SKM-1 (cell line): ENCODE data around the gene OTUD3.
"Not testable (repeated sequence)": the region's sequence is repeated elsewhere in the genome, so short reads cannot be mapped to it uniquely, and the experiment has no call there.

Experiments used
- DNase-seq: peaks from one replicate; lab custom pipeline; 2025; ENCODE audit not compliant: unreplicated experiment; lab: John Stamatoyannopoulos, UW

The OTUD3 gene, protein sequence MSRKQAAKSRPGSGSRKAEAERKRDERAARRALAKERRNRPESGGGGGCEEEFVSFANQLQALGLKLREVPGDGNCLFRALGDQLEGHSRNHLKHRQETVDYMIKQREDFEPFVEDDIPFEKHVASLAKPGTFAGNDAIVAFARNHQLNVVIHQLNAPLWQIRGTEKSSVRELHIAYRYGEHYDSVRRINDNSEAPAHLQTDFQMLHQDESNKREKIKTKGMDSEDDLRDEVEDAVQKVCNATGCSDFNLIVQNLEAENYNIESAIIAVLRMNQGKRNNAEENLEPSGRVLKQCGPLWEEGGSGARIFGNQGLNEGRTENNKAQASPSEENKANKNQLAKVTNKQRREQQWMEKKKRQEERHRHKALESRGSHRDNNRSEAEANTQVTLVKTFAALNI

DNA sequence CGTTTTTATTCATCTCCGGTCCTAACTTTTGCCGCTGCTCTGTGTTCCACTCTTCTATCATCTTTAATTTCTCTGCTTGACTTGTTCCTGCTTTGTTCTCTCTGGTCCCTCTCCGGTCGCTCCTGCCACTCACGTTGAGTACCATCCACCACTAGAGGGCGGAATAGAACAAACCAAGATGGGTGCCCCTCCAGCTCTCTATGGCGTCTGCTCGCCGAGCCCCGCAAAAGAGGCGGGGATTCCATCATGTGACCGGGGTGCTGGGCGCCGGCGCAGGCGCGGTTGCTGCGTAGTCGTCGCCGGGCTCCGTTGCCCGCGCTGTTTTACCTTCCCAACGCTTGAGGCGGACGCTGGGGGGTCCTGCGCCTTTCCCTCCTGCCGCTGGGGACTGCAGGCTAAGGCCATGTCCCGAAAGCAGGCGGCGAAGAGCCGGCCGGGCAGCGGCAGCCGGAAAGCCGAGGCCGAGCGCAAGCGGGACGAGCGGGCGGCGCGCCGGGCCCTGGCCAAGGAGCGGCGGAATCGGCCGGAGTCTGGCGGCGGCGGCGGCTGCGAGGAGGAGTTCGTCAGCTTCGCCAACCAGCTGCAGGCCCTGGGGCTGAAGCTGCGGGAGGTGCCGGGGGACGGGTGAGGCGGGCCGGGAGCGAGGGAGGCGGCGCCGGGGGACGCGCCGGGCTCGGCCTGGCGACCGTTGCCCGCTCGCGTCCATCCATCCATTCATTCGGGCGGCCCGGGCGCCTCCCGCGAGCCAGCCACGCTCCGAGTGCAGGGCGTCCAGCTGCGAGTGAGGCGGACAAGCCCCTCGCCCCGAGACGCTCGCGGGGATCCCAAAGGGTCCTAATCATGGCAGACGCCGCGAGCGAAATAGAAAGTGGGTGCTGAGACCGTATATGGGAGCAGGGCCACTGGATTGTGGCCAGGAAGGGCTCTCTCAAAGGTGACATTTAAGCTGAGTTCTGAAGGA lies at the start of gene OTUD3:
Gene OTUD3 (plus strand): TSS at position 285 of the 961 bp plus-strand sequence. CDS start 119 bp downstream, at position 404.
- DNase-seq = peak; percentile 97

DNA sequence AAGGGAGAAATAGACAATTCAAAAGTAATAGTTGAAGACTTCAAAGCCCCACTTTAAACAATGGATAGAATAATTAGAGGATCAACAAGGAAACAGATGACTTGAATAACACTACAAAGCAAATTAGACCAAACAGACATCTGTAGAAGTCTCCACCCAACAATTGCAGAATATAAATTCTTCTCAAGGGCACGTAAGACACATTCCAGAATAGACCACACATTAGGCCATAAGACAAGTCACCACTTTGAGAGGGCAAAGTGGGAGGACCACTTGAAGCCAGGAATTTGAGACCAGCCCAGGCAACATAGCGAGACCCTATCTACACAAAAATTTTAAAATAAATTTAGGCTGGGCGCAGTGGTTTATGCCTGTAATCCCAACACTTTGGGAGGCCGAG lies 46.6 kb upstream of the OTUD3 start:
- no peak for DNase-seq

DNA sequence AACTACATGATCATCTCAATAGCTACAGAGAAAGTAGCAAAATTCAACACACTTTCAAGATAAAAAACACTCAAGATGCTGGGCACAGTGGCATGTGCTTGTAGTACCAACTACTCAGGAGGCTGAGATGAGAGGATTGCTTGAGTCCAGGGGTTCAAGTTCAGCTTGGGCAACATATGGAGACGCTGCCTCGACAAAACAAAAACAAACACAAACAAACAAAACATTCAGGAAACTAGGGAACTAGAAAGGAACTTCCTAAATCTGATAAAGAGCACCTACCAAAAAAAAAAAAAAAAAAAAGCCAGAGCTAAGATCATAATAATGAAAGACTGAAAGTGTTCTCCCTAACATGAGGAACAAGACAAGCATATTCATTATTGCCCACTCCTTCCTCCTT lies 44.3 kb upstream of the OTUD3 start:
- DNase-seq = no peak

DNA sequence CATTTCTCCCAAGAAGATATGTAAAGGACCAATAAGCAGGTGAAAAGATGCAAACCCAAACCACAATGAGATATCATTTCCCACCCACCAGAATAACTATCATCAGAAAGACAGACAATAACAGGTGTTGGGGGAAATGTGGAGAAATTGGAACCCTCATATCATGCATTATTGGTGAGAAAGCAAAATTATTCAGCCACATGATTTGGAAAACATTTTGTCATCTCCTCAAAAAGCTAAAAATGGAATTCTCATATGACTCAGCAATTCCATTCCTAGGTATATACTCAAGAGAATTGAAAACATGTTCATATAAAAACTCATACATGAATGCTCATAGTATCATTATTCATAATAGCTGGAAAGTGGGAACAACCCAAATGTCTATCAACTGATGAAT lies 42.0 kb upstream of the OTUD3 start:
- no peak for DNase-seq

DNA sequence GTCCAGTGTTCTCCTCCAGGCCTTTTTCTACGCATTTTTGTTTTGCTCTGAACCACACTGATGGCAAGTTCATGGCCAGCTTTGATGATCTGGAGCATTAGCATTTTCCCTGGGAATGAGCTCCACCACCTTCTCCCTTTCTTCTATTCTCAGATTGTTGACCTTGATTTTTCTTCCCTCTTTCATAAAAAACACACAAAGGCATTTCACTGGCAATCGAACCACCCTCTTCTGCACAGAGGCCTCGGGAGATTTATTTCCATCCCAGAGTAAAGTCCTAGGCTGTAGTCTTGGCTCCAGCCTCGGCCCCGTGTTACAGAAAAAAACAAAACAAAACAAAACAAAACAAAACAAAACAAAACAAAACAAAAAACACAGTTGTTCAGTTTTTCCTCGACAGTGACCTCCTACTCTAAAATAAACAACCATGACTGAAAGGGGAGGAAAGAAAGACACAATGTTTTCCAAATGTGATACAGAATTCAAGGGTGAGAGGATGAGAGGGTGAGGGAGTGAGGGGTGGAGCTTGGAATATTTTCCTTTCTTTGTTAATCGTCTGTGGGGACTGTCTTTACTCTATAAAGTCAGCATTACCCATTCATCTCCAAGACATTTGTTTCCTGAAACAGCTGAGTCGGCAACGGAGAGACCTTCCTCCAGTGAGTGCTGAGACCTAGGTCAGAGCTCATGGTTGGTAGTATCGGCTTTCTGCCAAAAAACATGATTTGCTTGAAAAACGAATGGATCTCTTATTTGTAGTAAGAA lies 37.3 kb upstream of the OTUD3 start:
- DNase-seq = no peak

DNA sequence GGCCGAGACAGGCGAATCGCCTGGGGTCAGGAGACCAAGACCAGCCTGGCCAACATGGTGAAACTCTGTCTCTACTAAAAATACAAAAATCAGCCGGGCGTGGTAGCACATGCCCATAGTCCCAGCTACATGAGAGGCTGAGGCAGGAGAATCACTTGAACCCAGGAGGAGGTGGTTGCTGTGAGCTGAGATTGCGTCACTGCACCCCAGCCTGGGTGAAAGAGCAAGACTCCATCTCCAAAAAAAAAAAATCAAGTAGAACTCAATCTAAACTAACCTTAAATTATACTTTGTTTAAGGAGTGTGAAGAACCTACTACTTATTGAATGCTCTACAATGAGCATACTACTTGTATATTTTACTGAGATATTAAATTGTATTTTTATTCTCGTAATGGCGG lies 36.6 kb upstream of the OTUD3 start:
- DNase-seq = no peak

DNA sequence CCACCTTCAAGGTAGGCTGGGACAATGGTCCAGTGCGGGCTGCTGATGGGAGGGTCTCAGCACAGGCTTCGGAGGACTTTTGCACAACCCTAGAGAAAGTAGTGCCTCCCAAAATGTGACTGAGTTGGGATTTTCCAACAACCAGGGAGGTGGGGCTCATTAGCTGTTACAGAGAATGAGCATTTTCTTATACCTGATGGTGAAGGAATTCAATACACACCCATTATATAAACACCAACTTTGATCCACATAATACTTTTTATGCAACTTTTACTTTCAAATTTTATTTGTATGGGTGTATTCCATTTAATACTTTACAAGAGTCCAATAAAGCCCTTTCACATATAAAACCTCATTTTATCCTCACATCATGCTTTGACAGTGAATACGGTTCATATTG lies 35.9 kb upstream of the OTUD3 start:
- no peak for DNase-seq

DNA sequence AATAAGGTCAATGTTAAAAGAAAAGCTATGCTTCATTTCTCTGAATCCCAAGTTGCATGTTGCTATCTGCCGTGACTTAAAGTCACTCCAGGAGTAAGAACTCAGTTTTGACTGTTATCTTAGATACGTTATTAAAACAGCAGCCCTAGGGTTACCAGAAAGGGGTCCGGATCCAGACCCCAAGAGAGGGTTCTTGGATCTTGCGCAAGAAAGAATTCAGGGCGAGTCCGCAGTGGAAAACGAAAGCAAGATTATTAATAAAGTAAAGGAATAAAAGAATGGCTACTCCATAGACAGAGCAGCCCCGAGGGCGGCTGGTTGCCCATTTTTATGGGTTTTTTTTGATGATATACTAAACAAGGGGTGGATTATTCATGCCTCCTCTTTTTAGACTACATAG lies 34.9 kb upstream of the OTUD3 start:
- not testable (repeated sequence) for DNase-seq

DNA sequence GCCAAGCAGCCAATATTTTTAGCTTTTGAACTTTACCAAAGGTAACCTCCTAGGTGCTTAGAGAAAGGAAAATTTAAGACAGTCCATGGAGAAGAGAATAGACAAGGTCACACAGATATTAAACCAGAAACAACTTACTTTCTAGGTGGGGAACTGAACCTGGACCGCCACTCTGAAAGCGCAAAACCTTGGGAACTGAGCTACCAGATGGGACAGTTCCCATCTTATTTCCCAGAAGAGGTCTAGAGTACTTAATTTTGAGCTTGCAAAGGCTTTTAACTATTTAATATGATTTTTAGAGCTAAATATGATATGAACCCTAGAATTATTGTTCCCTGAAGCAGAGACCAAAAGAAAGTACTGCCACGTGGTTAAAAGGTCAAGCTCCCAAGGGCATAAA lies 32.9 kb upstream of the OTUD3 start:
- DNase-seq = not testable (repeated sequence)

DNA sequence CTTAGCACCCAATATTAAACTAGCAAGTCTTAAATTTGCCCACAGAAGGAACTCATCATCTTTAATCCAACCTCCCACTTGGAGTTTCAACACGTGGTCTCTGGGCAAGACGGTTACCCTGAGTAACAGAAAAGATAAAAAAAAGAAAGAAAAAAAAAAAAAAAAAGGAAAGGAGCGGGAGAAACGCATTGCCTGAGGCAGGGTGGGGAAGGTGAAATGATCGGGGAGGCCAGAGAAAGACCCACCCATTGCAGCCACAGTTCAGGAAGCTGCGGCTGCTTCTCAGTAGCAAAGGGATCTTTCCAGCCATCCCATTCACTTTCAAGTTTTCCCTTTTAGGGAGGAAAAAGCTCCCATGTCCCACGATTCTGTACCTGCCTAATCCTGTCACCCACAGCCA lies 32.0 kb upstream of the OTUD3 start:
- no peak for DNase-seq

DNA sequence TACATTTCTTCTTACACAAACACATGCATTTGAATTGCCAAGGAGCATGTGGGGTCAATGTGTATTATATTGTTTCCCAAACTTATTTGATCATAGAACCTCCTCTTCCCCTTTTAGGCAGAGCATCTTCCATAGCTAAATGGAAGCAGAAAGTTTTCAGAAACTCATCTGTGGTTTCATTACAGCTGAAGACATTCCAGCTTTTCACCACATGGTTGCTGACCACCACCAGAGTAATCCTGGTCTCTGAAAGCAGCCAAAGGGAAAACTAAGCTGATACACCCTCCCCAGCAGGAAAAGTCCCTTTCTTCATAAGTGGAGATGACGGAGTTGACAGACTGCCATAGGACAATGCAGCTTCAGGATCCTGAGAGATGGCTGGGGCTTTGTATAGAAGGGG lies 30.2 kb upstream of the OTUD3 start:
- no peak for DNase-seq

DNA sequence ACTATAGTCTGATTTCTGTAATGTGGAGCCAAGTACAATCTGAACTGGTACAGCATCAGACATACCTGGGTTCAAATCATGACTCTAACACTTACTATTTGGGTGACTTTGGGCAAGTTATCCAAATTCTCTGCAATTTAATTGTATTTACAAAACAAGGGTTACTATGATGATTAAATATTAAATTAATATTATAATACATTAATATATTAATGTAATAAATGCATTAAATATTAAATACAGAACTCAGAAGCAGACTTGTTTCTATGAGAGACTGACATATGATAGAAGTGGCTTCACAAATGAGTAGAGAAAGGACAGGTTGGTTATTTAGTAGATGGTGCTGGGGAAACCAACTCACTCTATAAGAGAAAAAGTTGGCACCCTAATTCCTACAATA lies 27.3 kb upstream of the OTUD3 start:
- DNase-seq = no peak

DNA sequence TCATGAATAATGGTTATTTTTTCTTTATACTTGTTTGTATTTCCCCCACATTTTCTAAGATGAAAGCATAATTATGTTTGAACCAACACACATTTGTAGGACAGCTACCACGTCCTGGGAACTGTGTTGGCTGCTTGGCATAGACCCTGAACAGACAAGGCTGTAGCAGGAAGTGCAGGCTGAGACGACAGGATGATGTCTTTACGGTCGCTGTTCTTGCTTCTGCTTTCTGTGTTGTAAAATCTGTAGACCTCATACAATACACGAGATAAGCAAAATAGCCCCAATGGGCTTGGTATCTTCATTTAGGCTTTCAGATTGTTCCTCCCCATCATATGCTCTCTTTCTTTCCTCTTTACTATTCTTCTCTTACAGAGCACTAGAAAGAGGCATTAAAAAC lies 23.3 kb upstream of the OTUD3 start:
- DNase-seq = no peak

DNA sequence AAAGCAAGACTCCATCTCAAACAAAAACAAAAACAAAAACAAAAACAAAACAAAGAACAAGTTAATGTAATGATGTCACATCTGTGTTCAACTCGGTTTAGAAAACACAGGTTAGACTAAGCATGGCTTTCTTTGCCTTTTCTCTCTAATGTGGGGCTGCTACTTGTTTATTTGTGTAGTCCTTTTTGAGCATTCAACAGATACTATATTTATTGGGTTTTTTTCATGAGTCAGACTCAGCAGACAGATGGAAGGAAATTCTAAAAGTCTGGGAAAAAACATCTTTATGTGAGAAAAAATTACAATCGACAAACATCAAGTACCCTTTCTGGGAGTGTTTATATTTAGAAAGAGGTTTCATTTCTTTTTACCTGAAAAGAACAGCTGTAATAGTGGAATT lies 22.3 kb upstream of the OTUD3 start:
- no peak for DNase-seq

DNA sequence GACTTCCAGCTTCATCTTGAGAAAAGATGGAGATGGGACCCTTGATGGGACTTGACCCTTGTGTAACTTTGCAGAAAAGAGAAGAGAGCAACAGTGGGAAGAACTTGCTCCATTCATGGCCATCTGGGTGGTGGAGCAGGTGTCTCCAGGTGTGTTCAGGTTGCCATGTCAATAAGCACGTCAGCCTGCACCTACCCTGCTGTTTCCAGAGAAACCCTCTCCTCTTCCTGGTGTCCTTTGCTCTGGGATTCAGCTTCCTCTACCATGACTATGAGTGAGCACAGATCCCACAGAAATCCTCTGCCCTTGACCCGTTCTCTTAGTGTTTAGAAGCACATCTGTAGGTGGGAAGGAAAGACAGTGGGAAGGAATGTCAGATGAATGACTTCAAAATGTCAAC lies 21.8 kb upstream of the OTUD3 start:
- no peak for DNase-seq

DNA sequence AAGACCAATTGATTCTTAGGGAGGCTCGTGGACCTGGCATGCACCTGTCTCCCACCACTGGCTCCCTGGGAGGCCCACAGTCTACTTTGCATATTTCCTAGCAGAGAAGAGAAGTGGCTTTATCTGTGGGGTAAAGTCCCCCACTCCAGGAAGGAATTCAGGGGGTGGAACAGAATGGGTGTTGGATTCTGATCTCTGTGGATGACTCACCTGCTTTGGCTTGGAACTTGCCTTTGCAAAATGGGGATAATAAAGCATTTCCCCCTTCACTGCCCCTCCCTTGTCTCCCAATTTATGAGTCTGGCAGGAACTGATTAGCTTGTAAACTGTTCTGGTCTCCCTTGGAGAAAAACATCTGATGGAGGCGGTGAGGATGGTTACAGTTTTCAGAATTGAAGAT lies 21.2 kb upstream of the OTUD3 start:
- no peak for DNase-seq

DNA sequence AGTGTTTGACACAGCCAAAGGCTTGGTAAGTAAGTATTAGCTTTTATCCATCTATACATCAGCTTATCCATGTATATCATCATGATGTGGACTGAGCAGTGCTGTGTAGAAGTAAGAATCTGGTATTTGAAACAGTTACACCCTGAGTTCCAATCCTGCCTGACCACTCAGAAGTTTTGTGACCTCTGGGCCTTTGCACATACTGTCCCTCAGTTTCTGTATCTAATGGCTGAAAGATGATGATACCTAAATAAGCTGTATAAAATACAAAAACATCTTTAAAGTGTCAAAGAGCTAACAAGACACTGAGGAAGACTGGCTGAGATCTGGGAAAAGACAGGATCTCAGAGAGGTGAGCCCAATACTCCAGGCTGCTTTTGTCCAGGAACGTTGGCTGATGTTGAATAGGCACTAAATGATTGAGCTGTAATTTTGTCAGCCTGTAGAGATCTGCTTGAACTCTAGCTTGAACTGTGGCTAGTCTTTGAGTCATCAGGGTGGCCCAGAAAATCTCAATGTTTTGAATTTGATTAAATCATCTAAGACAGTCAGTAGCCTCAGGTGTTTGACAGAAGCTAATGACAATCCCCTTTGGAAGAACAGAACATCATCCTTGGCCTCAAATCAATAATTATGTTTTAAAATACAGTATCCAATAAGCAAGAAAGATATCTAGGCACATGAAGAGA lies 20.2 kb upstream of the OTUD3 start:
- no peak for DNase-seq

DNA sequence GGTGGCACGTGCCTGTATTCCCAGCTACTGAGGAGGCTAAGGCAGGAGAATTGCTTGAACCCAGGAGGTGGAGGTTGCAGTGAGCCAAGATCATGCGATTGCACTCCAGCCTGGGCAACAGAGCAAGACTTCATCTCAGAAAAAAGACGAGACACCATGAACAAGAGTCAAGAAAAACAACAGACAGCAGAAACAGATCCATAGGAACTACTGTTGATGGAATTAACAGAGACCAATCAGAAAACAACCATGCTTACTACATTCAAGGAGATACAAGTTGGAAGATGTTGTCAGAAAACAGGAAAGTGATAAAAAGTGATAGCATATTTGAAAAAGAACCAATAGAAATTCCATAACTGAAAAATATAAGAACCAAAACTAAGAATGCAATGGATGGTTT lies 19.3 kb upstream of the OTUD3 start:
- DNase-seq = no peak

DNA sequence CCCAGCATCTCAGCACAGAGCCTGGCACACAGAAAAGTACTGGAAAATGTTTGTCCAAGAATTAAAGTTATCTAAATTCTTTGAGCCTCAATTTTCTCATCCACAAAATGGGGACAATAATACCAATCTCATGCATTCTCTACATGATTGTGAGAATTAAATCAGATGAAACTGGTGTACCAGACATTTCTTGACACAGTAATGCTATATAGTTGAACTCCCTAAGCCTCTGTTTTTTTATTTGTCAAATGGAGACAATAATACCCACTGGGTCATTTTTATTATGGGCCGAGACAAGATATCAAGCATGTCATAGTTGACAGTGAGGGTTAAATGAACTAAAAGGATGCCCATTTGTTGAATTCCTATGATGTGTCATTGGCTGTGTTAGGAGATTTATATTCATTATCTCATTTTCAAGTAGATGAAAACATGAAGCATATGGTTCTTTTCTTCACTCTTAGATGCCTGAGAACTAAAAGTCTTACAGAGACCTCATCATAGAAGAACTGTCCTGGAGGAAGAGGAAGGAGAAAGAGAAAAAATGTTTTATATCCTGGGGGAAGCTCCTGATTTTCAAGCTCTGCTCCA lies 17.5 kb upstream of the OTUD3 start:
- no peak for DNase-seq

DNA sequence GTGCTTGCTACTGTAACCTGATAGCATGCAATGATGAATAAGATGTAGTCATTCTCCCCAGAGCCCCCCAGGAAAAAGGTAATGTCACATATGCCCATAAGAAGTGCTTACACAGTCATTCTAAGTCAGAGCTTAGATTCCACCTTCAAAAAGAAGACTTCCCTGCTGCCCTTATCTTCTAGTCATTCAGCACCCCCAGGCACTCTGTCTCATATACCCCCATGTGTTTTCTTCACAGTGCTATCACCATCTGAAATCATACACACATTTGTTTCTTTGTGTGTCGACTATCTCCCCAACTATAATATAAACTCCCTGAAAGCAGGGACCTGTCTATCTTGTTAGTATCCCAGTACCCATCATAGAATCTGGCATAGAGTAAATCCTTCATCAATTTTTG lies 16.2 kb upstream of the OTUD3 start:
- no peak for DNase-seq
